Upper lobe of left lung (tissue), 4 donors: Measurements from ENCODE around the gene CBX7.

Source experiments
- CTCF ChIP-seq, 6 experiments: fragments of 450-650 bp in 4 of 6; fragments of 200-600 bp in 2 of 6; sonication (generic) in 2 of 6; IDR thresholded peaks; one replicate each; pipeline ENCODE4 v1.5.1; 2016 to 2019; ENCODE audit warnings: antibody characterized with exemption in 6 of 6
- EP300 ChIP-seq, 4 donors: sonication (generic); formaldehyde crosslinking; IDR thresholded peaks; one replicate each; pipeline ENCODE4 v1.5.1; 2017; ENCODE audit warnings: antibody characterized with exemption in 4 of 4, control low read depth in 2 of 4
- POLR2A ChIP-seq, 4 donors: fragments of 450-650 bp; IDR thresholded peaks; one replicate each; pipeline ENCODE4 v1.5.1; 2016 to 2017; ENCODE audit warnings: antibody characterized with exemption in 4 of 4, mild to moderate bottlenecking in 2 of 4

- TF ChIP-seq CTCF (IDR thresholded peaks at IDR 0.05) (no peak), POLR2A (IDR thresholded peaks at IDR 0.05) (no peak), EP300 (IDR thresholded peaks at IDR 0.05) (no peak)
Observed at GRCh38 chr22:39169797-39170466, 17.5 kb upstream of the CBX7 start.
